ENCODE measurements around the gene EML1. TPM values are rescaled to one million over a fixed set of nuclear protein-coding genes. Genes with fewer than 3 reads are reported as not detected.

EML1 gene
- total RNA-seq, 1 donor from 2014 or later, result 37.6 TPM

GRCh38 chr14:99966037-99966835, 173.0 kb downstream of the EML1 start:
- Histone ChIP-seq H3K4me1 (ENCODE audit: control insufficient read depth in 3 of 3, insufficient read depth in 3 of 3, low read length in 3 of 3) (peaks cover 3 to 6% (median 3%) of the 10 kb centered on the region in 3 donors), H3K9ac (ENCODE audit: low read depth in 1 of 3, low read length in 3 of 3) (no peak overlapping the region), H3K4me3 (ENCODE audit: low read length in 3 of 3) (no peak overlapping the region), H3K9me3 (ENCODE audit: control insufficient read depth in 3 of 3, low read length in 3 of 3) (no peaks in the 10 kb centered on the region), H3K27me3 (ENCODE audit: control insufficient read depth in 3 of 3, insufficient read depth in 3 of 3, low read length in 3 of 3) (peaks cover 5 to 9% (median 5%) of the 10 kb centered on the region in 3 donors), H3K27ac (ENCODE audit: low read depth, low read length) (no peak overlapping the region), H3K36me3 (ENCODE audit: control insufficient read depth in 3 of 3, insufficient read depth in 3 of 3, low read length in 3 of 3) (no peaks in the 10 kb centered on the region)

GRCh38 chr14:99966912-99967311, 173.7 kb downstream of the EML1 start:
- H3K9ac ChIP-seq (ENCODE audit: low read depth in 1 of 3, low read length in 3 of 3), result no peak overlapping the region
- no peaks in the 10 kb centered on the region for H3K9me3 ChIP-seq (ENCODE audit: control insufficient read depth in 3 of 3, low read length in 3 of 3)
- H3K27ac ChIP-seq (ENCODE audit: low read depth, low read length), result no peak overlapping the region
- H3K27me3 ChIP-seq (ENCODE audit: control insufficient read depth in 3 of 3, insufficient read depth in 3 of 3, low read length in 3 of 3), result peaks cover 3 to 9% (median 4%) of the 10 kb centered on the region in 3 donors
- H3K4me3 ChIP-seq (ENCODE audit: low read length in 3 of 3), result no peak overlapping the region
- peaks cover 3 to 6% (median 3%) of the 10 kb centered on the region in 3 donors for H3K4me1 ChIP-seq (ENCODE audit: control insufficient read depth in 3 of 3, insufficient read depth in 3 of 3, low read length in 3 of 3)
- no peaks in the 10 kb centered on the region for H3K36me3 ChIP-seq (ENCODE audit: control insufficient read depth in 3 of 3, insufficient read depth in 3 of 3, low read length in 3 of 3)

GRCh38 chr14:99968191-99968920, 175.1 kb downstream of the EML1 start:
- peaks cover 3 to 8% (median 6%) of the 10 kb centered on the region in 3 donors for H3K4me1 ChIP-seq (ENCODE audit: control insufficient read depth in 3 of 3, insufficient read depth in 3 of 3, low read length in 3 of 3)
- H3K9me3 ChIP-seq (ENCODE audit: control insufficient read depth in 3 of 3, low read length in 3 of 3), result no peaks in the 10 kb centered on the region
- peak overlapping the region; percentile 3 for H3K27ac ChIP-seq (ENCODE audit: low read depth, low read length)
- H3K9ac ChIP-seq (ENCODE audit: low read depth in 1 of 3, low read length in 3 of 3), result no peak overlapping the region
- H3K36me3 ChIP-seq (ENCODE audit: control insufficient read depth in 3 of 3, insufficient read depth in 3 of 3, low read length in 3 of 3), result no peaks in the 10 kb centered on the region
- peaks cover 0 to 5% (median 0%) of the 10 kb centered on the region in 3 donors for H3K27me3 ChIP-seq (ENCODE audit: control insufficient read depth in 3 of 3, insufficient read depth in 3 of 3, low read length in 3 of 3)
- H3K4me3 ChIP-seq (ENCODE audit: low read length in 3 of 3), result no peak overlapping the region

GRCh38 chr14:99968941-99969340, 175.7 kb downstream of the EML1 start:
- no peaks in the 10 kb centered on the region for H3K36me3 ChIP-seq (ENCODE audit: control insufficient read depth in 3 of 3, insufficient read depth in 3 of 3, low read length in 3 of 3)
- no peak overlapping the region for H3K9ac ChIP-seq (ENCODE audit: low read depth in 1 of 3, low read length in 3 of 3)
- no peaks in the 10 kb centered on the region for H3K9me3 ChIP-seq (ENCODE audit: control insufficient read depth in 3 of 3, low read length in 3 of 3)
- H3K4me3 ChIP-seq (ENCODE audit: low read length in 3 of 3), result no peak overlapping the region
- peaks cover 0 to 5% (median 0%) of the 10 kb centered on the region in 3 donors for H3K27me3 ChIP-seq (ENCODE audit: control insufficient read depth in 3 of 3, insufficient read depth in 3 of 3, low read length in 3 of 3)
- peak overlapping the region; percentile 3 for H3K27ac ChIP-seq (ENCODE audit: low read depth, low read length)
- peaks cover 3 to 8% (median 6%) of the 10 kb centered on the region in 3 donors for H3K4me1 ChIP-seq (ENCODE audit: control insufficient read depth in 3 of 3, insufficient read depth in 3 of 3, low read length in 3 of 3)

GRCh38 chr14:99969673-99970322, 176.6 kb downstream of the EML1 start:
- H3K9ac ChIP-seq (ENCODE audit: low read depth in 1 of 3, low read length in 3 of 3), result no peak overlapping the region
- H3K4me3 ChIP-seq (ENCODE audit: low read length in 3 of 3), result no peak overlapping the region
- H3K27me3 ChIP-seq (ENCODE audit: control insufficient read depth in 3 of 3, insufficient read depth in 3 of 3, low read length in 3 of 3), result peaks cover 0 to 5% (median 0%) of the 10 kb centered on the region in 3 donors
- peaks cover 0 to 4% (median 3%) of the 10 kb centered on the region in 3 donors for H3K9me3 ChIP-seq (ENCODE audit: control insufficient read depth in 3 of 3, low read length in 3 of 3)
- peaks cover 3 to 8% (median 6%) of the 10 kb centered on the region in 3 donors for H3K4me1 ChIP-seq (ENCODE audit: control insufficient read depth in 3 of 3, insufficient read depth in 3 of 3, low read length in 3 of 3)
- H3K27ac ChIP-seq (ENCODE audit: low read depth, low read length), result no peak overlapping the region
- no peaks in the 10 kb centered on the region for H3K36me3 ChIP-seq (ENCODE audit: control insufficient read depth in 3 of 3, insufficient read depth in 3 of 3, low read length in 3 of 3)

- Histone ChIP-seq H3K27ac (ENCODE audit: low read depth, low read length) (no peak overlapping the region), H3K9ac (ENCODE audit: low read depth in 1 of 3, low read length in 3 of 3) (peak overlapping the region in 2 of 3 donors; percentile 59 to 81), H3K4me1 (ENCODE audit: control insufficient read depth in 3 of 3, insufficient read depth in 3 of 3, low read length in 3 of 3) (peaks cover 3 to 8% (median 6%) of the 10 kb centered on the region in 3 donors), H3K27me3 (ENCODE audit: control insufficient read depth in 3 of 3, insufficient read depth in 3 of 3, low read length in 3 of 3) (peaks cover 0 to 5% (median 0%) of the 10 kb centered on the region in 3 donors), H3K9me3 (ENCODE audit: control insufficient read depth in 3 of 3, low read length in 3 of 3) (peaks cover 3 to 7% (median 4%) of the 10 kb centered on the region in 3 donors), H3K36me3 (ENCODE audit: control insufficient read depth in 3 of 3, insufficient read depth in 3 of 3, low read length in 3 of 3) (no peaks in the 10 kb centered on the region), H3K4me3 (ENCODE audit: low read length in 3 of 3) (peak overlapping the region in 2 of 3 donors; percentile 65 to 72)
These were observed 178.1 kb downstream of the EML1 start for GRCh38 chr14:99971087-99971940.

GRCh38 chr14:99971941-99972747, 178.9 kb downstream of the EML1 start:
- H3K36me3 ChIP-seq (ENCODE audit: control insufficient read depth in 3 of 3, insufficient read depth in 3 of 3, low read length in 3 of 3), result no peaks in the 10 kb centered on the region
- H3K27ac ChIP-seq (ENCODE audit: low read depth, low read length), result peak overlapping the region; percentile 46

GRCh38 chr14:99972748-99973466, 179.7 kb downstream of the EML1 start:
- no peaks in the 10 kb centered on the region for H3K36me3 ChIP-seq (ENCODE audit: control insufficient read depth in 3 of 3, insufficient read depth in 3 of 3, low read length in 3 of 3)
- peak overlapping the region; percentile 75 to 81 (median 76) for H3K9ac ChIP-seq (ENCODE audit: low read depth in 1 of 3, low read length in 3 of 3)
- H3K4me3 ChIP-seq (ENCODE audit: low read length in 3 of 3), result peak overlapping the region; percentile 70 to 78 (median 72)
- H3K27me3 ChIP-seq (ENCODE audit: control insufficient read depth in 3 of 3, insufficient read depth in 3 of 3, low read length in 3 of 3), result peaks cover 0 to 5% (median 0%) of the 10 kb centered on the region in 3 donors
- peaks cover 3 to 7% (median 4%) of the 10 kb centered on the region in 3 donors for H3K9me3 ChIP-seq (ENCODE audit: control insufficient read depth in 3 of 3, low read length in 3 of 3)
- H3K4me1 ChIP-seq (ENCODE audit: control insufficient read depth in 3 of 3, insufficient read depth in 3 of 3, low read length in 3 of 3), result peaks cover 3 to 8% (median 6%) of the 10 kb centered on the region in 3 donors
- H3K27ac ChIP-seq (ENCODE audit: low read depth, low read length), result peak overlapping the region; percentile 46

More at GRCh38 chr14:99971941-99972747, 178.9 kb downstream of the EML1 start:
- Histone ChIP-seq H3K4me3 (ENCODE audit: low read length in 3 of 3) (peak overlapping the region; percentile 70 to 78 (median 72)), H3K27me3 (ENCODE audit: control insufficient read depth in 3 of 3, insufficient read depth in 3 of 3, low read length in 3 of 3) (peaks cover 0 to 5% (median 0%) of the 10 kb centered on the region in 3 donors), H3K4me1 (ENCODE audit: control insufficient read depth in 3 of 3, insufficient read depth in 3 of 3, low read length in 3 of 3) (peaks cover 3 to 8% (median 6%) of the 10 kb centered on the region in 3 donors), H3K9me3 (ENCODE audit: control insufficient read depth in 3 of 3, low read length in 3 of 3) (peaks cover 3 to 7% (median 4%) of the 10 kb centered on the region in 3 donors), H3K9ac (ENCODE audit: low read depth in 1 of 3, low read length in 3 of 3) (peak overlapping the region; percentile 75 to 81 (median 76))
